Activated T-helper 1 cell treated with anti-CD3 and anti-CD28 coated beads, Interleukin-12 subunit alpha, Interleukin-12 subunit beta, Interleukin-2, Interleukin-4 antibody, amounts not matched to agents 30 ng/mL and 10 ng/mL and 1 ng/mL, durations not matched to agents 14 hours and 24 hours and 36 hours (primary cell): ENCODE data around the gene KDM4C. TPM values are rescaled to one million over a fixed set of nuclear protein-coding genes. Genes with fewer than 3 reads are reported as not detected.

Experiments used
- DNase-seq: peaks from one replicate; pipeline ENCODE4 v3.0.0; 2021; ENCODE audit warnings: low spot score
- H3K27ac Mint-ChIP-seq: one replicate; pipeline ENCODE4 v1.8.0; 2021; ENCODE audit warnings: mild to moderate bottlenecking, mixed read lengths
- H3K27me3 Mint-ChIP-seq: one replicate; pipeline ENCODE4 v1.8.0; 2022; ENCODE audit warnings: mild to moderate bottlenecking, moderate library complexity, mixed read lengths; ENCODE audit not compliant: insufficient read depth
- H3K36me3 Mint-ChIP-seq: one replicate; pipeline ENCODE4 v1.8.0; 2021; ENCODE audit warnings: low read depth, mixed read lengths
- H3K4me1 Mint-ChIP-seq: one replicate; pipeline ENCODE4 v1.8.0; 2021; ENCODE audit warnings: low read depth, mixed read lengths
- H3K4me3 Mint-ChIP-seq: one replicate; pipeline ENCODE4 v1.8.0; 2021; ENCODE audit warnings: mild to moderate bottlenecking, moderate library complexity, mixed read lengths
- H3K9me3 Mint-ChIP-seq: one replicate; pipeline ENCODE4 v1.8.0; 2021; ENCODE audit warnings: mixed read lengths
- intact Hi-C: fragments of 100-400 bp; cut with micrococcal nuclease; formaldehyde crosslinking; loops from one replicate; pipeline ENCODE4 v1.15.1; 2024
- total RNA-seq: library from RNA; stranded (reverse); gene quantifications from 2 replicates; pipeline ENCODE4 v1.2.3, GENCODE V29; 2022

Gene KDM4C
- total RNA-seq, 1 donor from 2014 or later: 35.9 TPM

DNA sequence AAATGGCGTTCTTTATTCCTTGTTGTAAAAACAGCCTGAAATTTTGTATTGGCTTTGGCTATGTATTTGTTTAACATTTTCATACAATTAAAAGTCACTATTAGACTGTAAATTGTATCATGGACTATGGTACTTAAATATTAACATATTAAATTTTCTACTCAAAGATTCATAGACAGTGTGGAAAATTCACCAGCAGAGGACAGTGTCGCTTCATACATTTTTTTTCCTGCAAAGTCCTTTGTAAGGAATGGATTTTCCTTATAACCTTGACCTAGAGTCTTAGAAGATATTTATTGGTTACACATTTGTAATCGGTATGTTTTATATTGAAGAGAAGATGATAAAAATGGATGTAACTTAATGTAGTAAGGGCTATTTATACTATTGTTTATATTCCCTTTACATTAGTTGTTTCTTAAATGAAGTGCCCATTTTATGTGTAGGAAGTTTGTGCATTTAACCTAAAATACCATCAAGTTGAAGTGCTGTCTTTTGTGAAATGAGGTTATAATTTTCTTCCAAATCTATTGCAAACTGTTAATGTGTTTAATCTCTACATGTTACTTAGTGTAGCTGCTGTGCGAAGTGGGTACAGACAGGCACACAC lies 150.1 kb downstream of the KDM4C start:
- no peaks in the 10 kb centered on the region for H3K9me3 Mint-ChIP-seq
- H3K4me1 Mint-ChIP-seq: no peaks in the 10 kb centered on the region
- intact Hi-C loops: no loop called here
- H3K36me3 Mint-ChIP-seq: no peaks in the 10 kb centered on the region
- no peak overlapping the region for H3K27ac Mint-ChIP-seq
- no peak overlapping the region for H3K4me3 Mint-ChIP-seq
- DNase-seq: no peak
- no peaks in the 10 kb centered on the region for H3K27me3 Mint-ChIP-seq

DNA sequence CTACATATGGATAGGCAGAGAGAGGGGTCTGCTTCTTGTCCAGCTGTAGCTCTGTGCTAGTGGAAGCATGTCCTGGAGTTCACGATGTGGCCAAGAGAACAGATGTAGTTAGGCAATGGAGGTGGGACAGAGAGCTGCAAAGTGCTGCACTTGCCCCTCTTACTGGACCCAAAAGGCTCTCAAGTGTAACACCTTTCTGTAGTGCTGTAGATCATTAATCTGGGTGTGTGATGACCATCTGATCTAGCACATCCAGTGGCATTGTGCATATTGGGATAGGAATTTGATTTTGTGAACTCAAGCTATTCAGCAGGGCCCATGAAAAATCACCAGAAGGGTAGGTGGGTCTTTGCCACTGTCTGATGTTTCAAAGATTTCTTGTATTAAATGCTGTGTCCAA lies 151.4 kb downstream of the KDM4C start:
- Mint-ChIP-seq H3K4me1 (no peaks in the 10 kb centered on the region), H3K9me3 (no peaks in the 10 kb centered on the region), H3K27me3 (no peaks in the 10 kb centered on the region), H3K4me3 (no peak overlapping the region), H3K27ac (no peak overlapping the region), H3K36me3 (peaks cover 1% of the 10 kb centered on the region)
- DNase-seq: no peak
- intact Hi-C loops: no loop called here

DNA sequence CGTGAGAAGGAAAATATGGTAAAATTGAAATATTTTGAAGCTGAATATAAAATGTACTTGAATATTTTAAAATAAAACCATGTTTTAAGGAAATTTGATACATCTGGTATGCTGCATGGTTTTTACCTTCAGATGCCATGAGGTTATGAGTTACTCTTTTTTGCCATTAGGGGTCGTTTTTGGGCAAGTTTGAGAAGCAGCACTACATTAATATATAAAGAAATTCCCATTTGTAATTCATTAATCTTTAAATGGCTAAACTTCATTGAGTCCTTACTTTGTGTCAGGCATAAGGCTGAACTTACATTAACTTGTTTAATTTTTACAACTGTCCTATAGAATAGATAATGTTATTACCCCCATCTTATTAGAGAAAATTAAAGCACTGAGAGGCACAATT lies 152.3 kb downstream of the KDM4C start:
- H3K9me3 Mint-ChIP-seq: no peaks in the 10 kb centered on the region
- intact Hi-C loops: no loop called here
- DNase-seq: no peak
- H3K36me3 Mint-ChIP-seq: peaks cover 1% of the 10 kb centered on the region
- H3K27me3 Mint-ChIP-seq: no peaks in the 10 kb centered on the region
- no peak overlapping the region for H3K4me3 Mint-ChIP-seq
- no peak overlapping the region for H3K27ac Mint-ChIP-seq
- H3K4me1 Mint-ChIP-seq: no peaks in the 10 kb centered on the region

DNA sequence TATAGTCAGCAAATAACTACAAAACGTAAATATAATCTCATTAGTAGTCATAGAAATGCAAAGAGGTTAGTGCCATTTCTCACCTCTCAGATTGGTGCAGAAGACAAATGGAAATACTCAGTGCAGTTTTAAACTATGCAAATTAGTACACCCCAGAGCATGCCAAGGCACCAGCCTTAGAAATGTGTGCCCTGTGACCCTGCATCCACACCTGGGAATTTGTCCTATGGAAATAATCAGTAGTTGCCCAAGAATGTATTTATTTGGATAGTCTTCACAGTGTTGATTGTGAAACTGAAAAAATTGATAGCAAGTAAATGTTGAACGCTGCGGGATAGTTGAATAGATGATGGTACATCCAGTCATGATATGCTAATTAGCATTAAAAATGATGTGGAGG lies 152.7 kb downstream of the KDM4C start:
- H3K27ac Mint-ChIP-seq: no peak overlapping the region
- DNase-seq: no peak
- no peaks in the 10 kb centered on the region for H3K4me1 Mint-ChIP-seq
- intact Hi-C loops: no loop called here
- H3K36me3 Mint-ChIP-seq: peaks cover 1% of the 10 kb centered on the region
- H3K9me3 Mint-ChIP-seq: no peaks in the 10 kb centered on the region
- H3K27me3 Mint-ChIP-seq: no peaks in the 10 kb centered on the region
- H3K4me3 Mint-ChIP-seq: no peak overlapping the region

DNA sequence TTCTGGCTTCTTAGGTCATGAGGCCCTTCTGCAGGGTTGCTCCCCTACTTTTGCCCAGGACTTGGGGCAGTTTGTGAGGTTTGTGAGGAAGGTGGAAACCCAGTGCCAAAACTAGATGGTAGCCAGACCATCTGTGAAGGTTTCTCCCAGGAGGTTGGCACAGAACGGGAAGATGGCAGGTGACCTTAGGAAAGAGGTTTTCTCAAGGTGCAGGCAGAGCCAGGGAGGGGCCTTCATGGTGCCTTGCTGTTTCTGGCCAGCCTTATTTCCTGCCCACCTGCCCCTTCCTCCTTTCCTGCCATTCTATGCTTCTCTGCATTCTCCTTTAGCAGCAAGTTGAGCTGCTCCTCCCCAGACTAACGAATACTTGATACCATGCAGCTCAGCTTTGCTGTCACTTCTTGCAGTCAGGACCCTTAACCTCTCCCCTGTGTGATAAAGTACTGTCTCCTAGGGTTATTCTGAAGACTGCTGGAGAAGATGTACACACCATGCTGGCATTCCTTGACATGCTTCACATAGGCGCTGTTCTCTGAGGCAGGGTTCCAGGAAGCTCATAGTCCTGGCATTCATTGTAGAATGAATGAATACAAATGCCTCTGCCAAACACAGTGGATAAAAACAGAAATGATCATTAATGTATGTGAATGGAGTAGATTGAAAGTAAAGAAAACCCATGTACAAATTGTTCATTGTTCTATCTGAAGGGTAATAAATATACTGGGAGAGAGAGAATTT lies 154.3 kb downstream of the KDM4C start:
- intact Hi-C loops: no loop called here
- no peak for DNase-seq
- H3K36me3 Mint-ChIP-seq: peaks cover 6% of the 10 kb centered on the region

DNA sequence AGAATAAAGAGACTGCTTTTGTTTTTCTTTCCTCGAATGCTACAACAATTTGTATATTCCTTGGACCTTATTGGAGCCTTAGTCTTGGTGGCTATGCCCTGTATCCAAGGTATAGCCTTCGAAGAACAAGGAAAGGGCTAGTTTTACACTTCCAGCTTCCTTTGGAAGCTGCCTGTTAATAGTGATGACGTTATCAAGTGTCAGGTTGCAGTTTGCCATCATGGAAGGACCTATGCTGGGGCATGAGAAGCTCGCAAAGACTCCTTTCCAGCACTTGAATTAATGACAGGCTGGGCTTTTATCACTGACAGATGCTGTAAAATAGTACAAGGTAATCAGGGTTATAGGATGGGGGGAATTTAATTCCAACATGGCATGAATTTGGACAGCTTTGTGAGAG lies 157.9 kb downstream of the KDM4C start:
- H3K4me1 Mint-ChIP-seq: peaks cover 23% of the 10 kb centered on the region
- no peak overlapping the region for H3K4me3 Mint-ChIP-seq
- peaks cover 14% of the 10 kb centered on the region for H3K36me3 Mint-ChIP-seq
- H3K27ac Mint-ChIP-seq: no peak overlapping the region
- intact Hi-C loops: no loop called here
- no peak for DNase-seq
- no peaks in the 10 kb centered on the region for H3K27me3 Mint-ChIP-seq
- peaks cover 3% of the 10 kb centered on the region for H3K9me3 Mint-ChIP-seq

More for the DNA sequence above, 154.3 kb downstream of the KDM4C start:
- Mint-ChIP-seq H3K27ac (no peak overlapping the region), H3K9me3 (no peaks in the 10 kb centered on the region), H3K4me1 (peaks cover 11% of the 10 kb centered on the region), H3K4me3 (no peak overlapping the region), H3K27me3 (no peaks in the 10 kb centered on the region)

DNA sequence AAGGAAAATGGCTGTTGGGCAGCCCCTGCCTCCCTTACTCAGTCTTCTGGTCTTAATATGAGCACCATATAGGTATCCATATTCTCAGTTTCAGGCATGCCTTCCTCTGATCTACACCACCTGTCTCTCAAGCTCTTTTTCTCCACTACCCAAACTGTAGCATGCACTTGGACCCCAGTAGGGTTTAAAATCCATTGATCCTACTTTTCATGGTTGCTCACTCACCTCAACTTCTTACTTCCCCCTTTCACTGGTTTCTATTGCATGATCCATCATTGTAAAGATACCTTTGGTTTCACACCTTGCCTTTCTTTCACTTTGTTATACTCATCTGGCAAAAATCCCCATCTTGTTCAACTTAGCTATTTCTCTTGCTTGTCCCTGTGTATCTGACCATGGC lies 159.4 kb downstream of the KDM4C start:
- H3K36me3 Mint-ChIP-seq: peaks cover 21% of the 10 kb centered on the region
- H3K9me3 Mint-ChIP-seq: peaks cover 3% of the 10 kb centered on the region
- H3K4me3 Mint-ChIP-seq: no peak overlapping the region
- no peaks in the 10 kb centered on the region for H3K27me3 Mint-ChIP-seq
- H3K4me1 Mint-ChIP-seq: peaks cover 30% of the 10 kb centered on the region
- intact Hi-C loops: no loop called here
- no peak for DNase-seq
- H3K27ac Mint-ChIP-seq: no peak overlapping the region

DNA sequence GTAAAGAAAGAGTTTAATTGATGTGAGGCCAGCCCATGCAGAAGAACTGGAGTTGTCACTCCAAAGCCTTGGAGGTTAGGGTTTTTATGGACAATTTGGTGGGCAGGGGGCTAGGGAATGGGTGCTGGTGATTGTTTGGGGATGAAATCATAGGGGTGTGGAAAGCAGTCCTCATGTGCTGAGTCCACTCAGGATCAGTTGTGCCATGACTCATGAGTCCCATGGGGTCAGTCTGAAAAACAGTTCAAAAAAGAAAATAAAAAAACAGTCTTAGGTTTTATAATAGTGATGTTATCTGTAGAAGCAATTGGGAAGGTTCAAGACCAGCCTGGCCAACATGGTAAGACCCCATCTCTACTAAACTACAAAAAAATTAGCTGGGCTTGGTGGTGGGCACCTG lies 162.3 kb downstream of the KDM4C start:
- no peak overlapping the region for H3K27ac Mint-ChIP-seq
- H3K36me3 Mint-ChIP-seq: peaks cover 22% of the 10 kb centered on the region
- no peak for DNase-seq
- no peak overlapping the region for H3K4me3 Mint-ChIP-seq
- no peaks in the 10 kb centered on the region for H3K27me3 Mint-ChIP-seq
- peaks cover 38% of the 10 kb centered on the region for H3K4me1 Mint-ChIP-seq
- peaks cover 3% of the 10 kb centered on the region for H3K9me3 Mint-ChIP-seq
- intact Hi-C loops: no loop called here

DNA sequence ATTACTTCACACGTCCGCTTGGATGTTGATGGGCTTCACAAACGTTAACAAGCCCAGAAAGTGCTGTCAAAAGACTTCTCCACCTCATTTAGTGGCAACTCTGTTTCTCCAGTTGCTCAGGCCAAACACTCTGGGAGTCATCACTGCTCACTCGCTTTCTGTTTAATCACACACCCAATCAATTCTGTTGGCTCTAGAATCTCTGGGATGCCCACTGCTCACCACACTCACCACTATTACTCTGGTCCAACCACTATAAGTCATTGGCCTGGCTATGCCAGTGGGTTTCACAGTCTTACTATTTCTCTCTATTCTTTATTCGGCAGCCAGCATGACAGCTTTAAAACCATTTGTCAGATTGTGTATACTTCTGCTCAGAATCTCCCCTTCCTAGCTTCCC lies 163.5 kb downstream of the KDM4C start:
- H3K4me1 Mint-ChIP-seq: peaks cover 32% of the 10 kb centered on the region
- intact Hi-C loops: no loop called here
- no peak for DNase-seq
- no peaks in the 10 kb centered on the region for H3K27me3 Mint-ChIP-seq
- H3K27ac Mint-ChIP-seq: no peak overlapping the region
- no peak overlapping the region for H3K4me3 Mint-ChIP-seq
- H3K9me3 Mint-ChIP-seq: peaks cover 3% of the 10 kb centered on the region
- H3K36me3 Mint-ChIP-seq: peaks cover 21% of the 10 kb centered on the region

DNA sequence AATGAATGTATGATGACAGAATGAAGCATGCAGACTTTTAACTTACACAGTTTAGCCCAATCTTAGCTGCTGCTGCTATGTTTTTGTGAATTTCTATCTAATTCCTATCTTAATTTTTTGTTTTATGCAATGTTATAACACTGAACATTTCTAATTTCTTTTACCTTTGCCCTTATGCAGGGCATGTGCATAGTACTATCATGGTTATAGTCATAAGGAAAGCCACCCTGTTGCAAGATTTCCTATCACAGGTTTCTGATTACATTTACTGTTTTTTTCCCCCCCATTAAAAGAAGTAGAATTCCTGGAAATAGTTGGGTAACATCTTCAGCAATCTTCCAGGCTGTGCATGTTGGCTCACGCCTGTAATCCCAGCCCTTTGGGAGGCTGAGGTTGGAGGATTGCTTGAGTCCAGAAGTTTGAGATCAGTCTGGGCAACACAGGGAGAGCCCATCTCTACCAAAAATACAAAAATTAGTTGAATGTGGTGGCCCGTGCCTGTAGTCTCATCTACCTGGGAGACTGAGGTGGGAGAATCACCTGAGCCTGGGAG lies 164.4 kb downstream of the KDM4C start:
- Mint-ChIP-seq H3K36me3 (peaks cover 19% of the 10 kb centered on the region), H3K4me1 (peaks cover 26% of the 10 kb centered on the region), H3K9me3 (peaks cover 3% of the 10 kb centered on the region), H3K27ac (no peak overlapping the region), H3K4me3 (no peak overlapping the region), H3K27me3 (no peaks in the 10 kb centered on the region)
- intact Hi-C loops: no loop called here
- DNase-seq: no peak

DNA sequence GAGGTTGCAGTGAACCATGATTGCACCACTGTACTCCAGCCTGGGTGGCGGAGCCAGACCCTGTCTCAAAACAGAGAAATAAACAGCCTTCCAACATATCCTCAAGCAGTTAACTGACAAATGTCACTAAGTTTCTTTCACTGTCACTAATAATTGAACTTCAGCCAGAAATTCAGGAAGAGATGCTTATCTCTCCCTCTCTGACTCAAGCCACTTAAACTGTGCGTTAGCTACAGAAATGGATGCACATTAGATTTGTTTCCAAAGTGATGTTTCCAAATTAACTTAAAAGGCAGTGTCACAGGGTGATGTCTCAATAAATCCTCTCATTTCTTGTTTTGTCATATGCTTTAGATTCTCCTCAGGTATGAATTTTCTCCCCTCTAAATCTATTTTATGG lies 164.9 kb downstream of the KDM4C start:
- H3K27ac Mint-ChIP-seq: no peak overlapping the region
- H3K27me3 Mint-ChIP-seq: no peaks in the 10 kb centered on the region

DNA sequence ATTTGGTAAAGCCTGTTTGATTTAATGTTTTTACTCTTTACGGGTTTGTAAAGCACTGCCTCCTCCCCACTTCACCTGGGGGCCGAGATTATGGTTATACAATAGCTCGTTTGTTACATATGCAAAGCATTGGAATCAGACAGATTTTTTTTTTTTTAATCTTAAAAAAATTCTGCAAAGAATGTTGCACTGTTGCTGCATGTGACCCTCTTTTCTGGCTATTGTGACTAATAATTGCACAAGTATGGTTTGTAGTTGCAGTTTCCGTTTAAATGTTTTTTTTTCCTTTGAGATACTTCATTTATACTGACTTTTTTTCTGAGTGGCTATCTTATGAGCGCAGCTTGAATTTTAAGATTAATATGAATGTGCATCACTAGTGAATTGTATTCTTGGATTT lies 165.3 kb downstream of the KDM4C start:
- H3K4me1 Mint-ChIP-seq: peaks cover 17% of the 10 kb centered on the region
- H3K36me3 Mint-ChIP-seq: peaks cover 15% of the 10 kb centered on the region
- no peak overlapping the region for H3K4me3 Mint-ChIP-seq
- H3K27me3 Mint-ChIP-seq: no peaks in the 10 kb centered on the region
- no peak overlapping the region for H3K27ac Mint-ChIP-seq
- intact Hi-C loops: no loop called here
- peaks cover 3% of the 10 kb centered on the region for H3K9me3 Mint-ChIP-seq
- no peak for DNase-seq

More for the DNA sequence above, 164.9 kb downstream of the KDM4C start:
- no peak for DNase-seq
- intact Hi-C loops: no loop called here
- Mint-ChIP-seq H3K4me1 (peaks cover 21% of the 10 kb centered on the region), H3K9me3 (peaks cover 3% of the 10 kb centered on the region), H3K4me3 (no peak overlapping the region), H3K36me3 (peaks cover 17% of the 10 kb centered on the region)

DNA sequence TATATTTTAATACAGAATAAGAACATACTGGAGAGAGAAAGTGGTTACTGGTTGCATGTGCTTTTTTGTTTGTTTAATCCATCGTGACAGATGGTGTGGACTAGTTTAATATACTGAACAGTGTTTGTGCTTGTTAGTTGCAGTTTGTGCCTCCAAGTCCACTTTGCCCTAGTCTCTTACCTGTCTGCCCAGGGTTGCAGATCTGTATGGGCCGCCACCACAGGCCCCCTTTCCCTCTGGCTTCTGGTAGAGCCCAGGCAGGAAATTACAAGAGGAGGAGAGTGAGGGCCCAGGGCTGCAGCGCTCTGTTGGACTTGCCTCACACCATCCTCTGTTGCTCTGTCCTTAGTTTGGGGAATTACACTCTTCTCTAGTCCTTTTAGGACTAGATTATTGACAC lies 166.4 kb downstream of the KDM4C start:
- Mint-ChIP-seq H3K9me3 (peaks cover 2% of the 10 kb centered on the region), H3K36me3 (peaks cover 12% of the 10 kb centered on the region), H3K27ac (no peak overlapping the region), H3K4me1 (peaks cover 15% of the 10 kb centered on the region), H3K4me3 (no peak overlapping the region), H3K27me3 (no peaks in the 10 kb centered on the region)
- DNase-seq: no peak
- intact Hi-C loops: no loop called here
